ENCODE measurements around the gene OR4D1.

The OR4D1 gene

DNA sequence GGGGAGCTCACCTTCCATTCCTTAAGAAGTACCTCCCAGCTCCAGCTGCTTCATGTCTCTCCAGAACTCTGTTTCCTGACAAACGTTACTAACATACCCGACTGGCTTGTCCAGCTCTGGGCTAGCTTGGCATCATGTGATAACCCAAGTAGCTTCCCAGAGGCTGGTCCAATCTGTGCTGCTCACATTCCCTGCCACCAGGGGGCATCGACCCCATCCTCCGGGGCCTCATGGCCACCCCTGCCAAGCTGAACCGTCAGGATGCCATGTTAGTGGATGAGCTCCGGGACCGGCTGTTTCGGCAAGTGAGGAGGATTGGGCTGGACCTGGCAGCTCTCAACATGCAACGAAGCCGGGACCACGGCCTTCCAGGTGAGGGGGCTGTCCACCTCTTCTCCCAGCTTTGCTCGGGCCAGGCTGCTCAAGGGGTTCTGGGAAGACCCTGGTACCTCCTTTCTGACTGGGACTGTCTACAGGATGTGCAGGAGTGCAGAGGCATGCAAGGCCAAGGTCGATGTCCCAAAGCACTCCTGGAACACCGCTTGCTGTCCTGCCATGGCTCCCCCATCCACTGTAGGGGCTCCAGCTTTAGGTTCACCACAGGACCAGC is 51.9 kb downstream of the OR4D1 start:
- CTCF ChIA-PET = interaction anchor here (0.6 to 3.5 kb wide), 21 partner anchors 8 to 539 kb away, joined by 3 to 20 read pairs (median 3); partner anchors contain the start of genes EPX and MKS1
- peaks cover 0 to 3% (median 0%) of the 10 kb centered on the region in 4 experiments for H3K4me1 ChIP-seq (ENCODE audit: control extremely low read depth in 1 of 4, control insufficient read depth in 4 of 4, insufficient read depth in 4 of 4, low read length in 3 of 4)
- peak; percentile 47 to 73 (median 71) for DNase-seq
- POLR2A ChIA-PET = interaction anchor here (1.5 kb wide), 1 partner anchor 19 kb away, joined by 5 read pairs; the partner anchor contains the start of gene MKS1
- H3K9me3 ChIP-seq (ENCODE audit: control extremely low read depth in 1 of 5, control insufficient read depth in 4 of 5, insufficient read depth in 2 of 5, low read depth in 1 of 5, low read length in 4 of 5) = no peaks in the 10 kb centered on the region
- no peak overlapping the region for H3K27ac ChIP-seq (ENCODE audit: insufficient read depth in 1 of 2, low read depth in 1 of 2, low read length in 2 of 2, poor library complexity in 1 of 2, severe bottlenecking in 2 of 2)
- 52% methylated on average over 13 of the region's 14 CpGs for WGBS (ENCODE audit: insufficient coverage)
- H3K4me3 ChIP-seq (ENCODE audit: control insufficient read depth in 1 of 7, extremely low read depth in 1 of 7, insufficient read depth in 4 of 7, low read depth in 2 of 7, low read length in 6 of 7) = no peak overlapping the region
- H3K27me3 ChIP-seq (replicated peaks in 2 of 5; ENCODE audit: control insufficient read depth in 4 of 5, insufficient read depth in 5 of 5, low read length in 4 of 5) = peaks cover 0 to 20% (median 6%) of the 10 kb centered on the region in 5 experiments
- peaks cover 0 to 5% (median 0%) of the 10 kb centered on the region in 4 experiments for H3K36me3 ChIP-seq (ENCODE audit: control insufficient read depth in 4 of 4, insufficient read depth in 4 of 4, low read length in 3 of 4)

- WGBS (ENCODE audit: insufficient coverage) = 96% methylated on average over 6 of the region's 7 CpGs
- CTCF ChIA-PET = interaction anchor here (1.5 to 2.1 kb wide), 2 partner anchors 10 to 12 kb away, joined by 3 to 8 read pairs; partner anchors contain the start of gene EPX
- POLR2A ChIA-PET = no interaction called here
- peaks cover 0 to 12% (median 4%) of the 10 kb centered on the region in 5 experiments for H3K27me3 ChIP-seq (replicated peaks in 2 of 5; ENCODE audit: control insufficient read depth in 4 of 5, insufficient read depth in 5 of 5, low read length in 4 of 5)
- no peaks in the 10 kb centered on the region for H3K9me3 ChIP-seq (ENCODE audit: control extremely low read depth in 1 of 5, control insufficient read depth in 4 of 5, insufficient read depth in 2 of 5, low read depth in 1 of 5, low read length in 4 of 5)
- no peaks in the 10 kb centered on the region for H3K4me1 ChIP-seq (ENCODE audit: control extremely low read depth in 1 of 4, control insufficient read depth in 4 of 4, insufficient read depth in 4 of 4, low read length in 3 of 4)
- no peak overlapping the region for H3K27ac ChIP-seq (ENCODE audit: insufficient read depth in 1 of 2, low read depth in 1 of 2, low read length in 2 of 2, poor library complexity in 1 of 2, severe bottlenecking in 2 of 2)
- no peak overlapping the region for H3K4me3 ChIP-seq (ENCODE audit: control insufficient read depth in 1 of 7, extremely low read depth in 1 of 7, insufficient read depth in 4 of 7, low read depth in 2 of 7, low read length in 6 of 7)
- DNase-seq = no peak
- H3K36me3 ChIP-seq (ENCODE audit: control insufficient read depth in 4 of 4, insufficient read depth in 4 of 4, low read length in 3 of 4) = peaks cover 0 to 23% (median 18%) of the 10 kb centered on the region in 4 experiments
These were observed 54.7 kb downstream of the OR4D1 start for GRCh38 chr17:58202859-58203258.

DNA sequence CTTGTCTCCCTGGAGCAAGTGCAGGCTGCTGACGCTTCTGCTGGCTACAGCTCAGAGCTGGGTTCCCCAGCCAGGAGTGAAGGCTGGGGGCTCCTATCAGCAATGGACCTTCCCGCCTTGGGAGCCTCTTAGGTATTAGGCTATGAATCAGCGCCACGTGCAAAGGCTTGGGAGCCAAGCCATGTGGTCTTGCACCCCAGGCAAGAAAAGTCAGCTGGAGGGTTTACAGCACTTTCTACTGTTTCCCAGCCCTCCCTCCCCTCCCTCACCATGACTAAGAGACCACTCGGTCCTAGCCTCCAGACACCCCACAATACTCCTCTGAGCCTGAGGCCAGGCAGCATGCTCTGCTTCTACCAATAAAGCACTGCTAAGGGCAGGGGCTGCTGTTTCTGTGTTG is 56.6 kb downstream of the OR4D1 start:
- WGBS (ENCODE audit: insufficient coverage) = 89% methylated on average over 4 of the region's 5 CpGs
- H3K27me3 ChIP-seq (replicated peaks in 2 of 5; ENCODE audit: control insufficient read depth in 4 of 5, insufficient read depth in 5 of 5, low read length in 4 of 5) = peaks cover 0 to 3% (median 0%) of the 10 kb centered on the region in 5 experiments
- POLR2A ChIA-PET = no interaction called here
- H3K4me1 ChIP-seq (ENCODE audit: control extremely low read depth in 1 of 4, control insufficient read depth in 4 of 4, insufficient read depth in 4 of 4, low read length in 3 of 4) = no peaks in the 10 kb centered on the region
- no peak overlapping the region for H3K4me3 ChIP-seq (ENCODE audit: control insufficient read depth in 1 of 7, extremely low read depth in 1 of 7, insufficient read depth in 4 of 7, low read depth in 2 of 7, low read length in 6 of 7)
- no peak overlapping the region for H3K27ac ChIP-seq (ENCODE audit: insufficient read depth in 1 of 2, low read depth in 1 of 2, low read length in 2 of 2, poor library complexity in 1 of 2, severe bottlenecking in 2 of 2)
- H3K9me3 ChIP-seq (ENCODE audit: control extremely low read depth in 1 of 5, control insufficient read depth in 4 of 5, insufficient read depth in 2 of 5, low read depth in 1 of 5, low read length in 4 of 5) = no peaks in the 10 kb centered on the region
- CTCF ChIA-PET = no interaction called here
- DNase-seq = no peak
- peaks cover 2 to 37% (median 29%) of the 10 kb centered on the region in 4 experiments for H3K36me3 ChIP-seq (ENCODE audit: control insufficient read depth in 4 of 4, insufficient read depth in 4 of 4, low read length in 3 of 4)

GRCh38 chr17:58205936-58206335 is 57.8 kb downstream of the OR4D1 start:
- CTCF ChIA-PET = no interaction called here
- Histone ChIP-seq H3K36me3 (ENCODE audit: control insufficient read depth in 4 of 4, insufficient read depth in 4 of 4, low read length in 3 of 4) (peaks cover 3 to 48% (median 33%) of the 10 kb centered on the region in 4 experiments), H3K4me3 (ENCODE audit: control insufficient read depth in 1 of 7, extremely low read depth in 1 of 7, insufficient read depth in 4 of 7, low read depth in 2 of 7, low read length in 6 of 7) (no peak overlapping the region), H3K27ac (ENCODE audit: insufficient read depth in 1 of 2, low read depth in 1 of 2, low read length in 2 of 2, poor library complexity in 1 of 2, severe bottlenecking in 2 of 2) (no peak overlapping the region), H3K4me1 (ENCODE audit: control extremely low read depth in 1 of 4, control insufficient read depth in 4 of 4, insufficient read depth in 4 of 4, low read length in 3 of 4) (no peaks in the 10 kb centered on the region), H3K27me3 (replicated peaks in 2 of 5; ENCODE audit: control insufficient read depth in 4 of 5, insufficient read depth in 5 of 5, low read length in 4 of 5) (no peaks in the 10 kb centered on the region), H3K9me3 (ENCODE audit: control extremely low read depth in 1 of 5, control insufficient read depth in 4 of 5, insufficient read depth in 2 of 5, low read depth in 1 of 5, low read length in 4 of 5) (no peaks in the 10 kb centered on the region)
- POLR2A ChIA-PET = no interaction called here
- no peak for DNase-seq
- 95% methylated on average over 10 of the region's 11 CpGs for WGBS (ENCODE audit: insufficient coverage)

DNA sequence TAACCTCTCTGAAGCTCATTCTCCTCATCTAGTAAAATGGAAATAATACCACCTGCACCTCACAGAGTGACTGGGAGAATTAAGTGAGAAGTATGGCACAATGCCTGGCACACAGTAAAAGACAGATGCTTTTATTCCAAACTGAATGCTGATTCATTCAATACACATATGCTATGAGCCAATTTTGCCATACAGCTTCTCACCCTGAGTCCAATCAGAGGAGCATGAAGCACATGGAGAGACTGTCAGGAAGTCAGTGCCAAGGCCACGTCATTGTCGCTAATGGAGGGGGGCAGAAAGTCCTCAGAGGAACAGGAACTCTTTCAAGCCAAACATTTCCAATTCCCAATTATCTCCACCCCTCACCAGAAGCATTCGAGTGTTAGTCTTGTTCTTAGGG is 59.3 kb downstream of the OR4D1 start:
- H3K36me3 ChIP-seq (ENCODE audit: control insufficient read depth in 4 of 4, insufficient read depth in 4 of 4, low read length in 3 of 4) = peaks cover 9 to 61% (median 36%) of the 10 kb centered on the region in 4 experiments

DNA sequence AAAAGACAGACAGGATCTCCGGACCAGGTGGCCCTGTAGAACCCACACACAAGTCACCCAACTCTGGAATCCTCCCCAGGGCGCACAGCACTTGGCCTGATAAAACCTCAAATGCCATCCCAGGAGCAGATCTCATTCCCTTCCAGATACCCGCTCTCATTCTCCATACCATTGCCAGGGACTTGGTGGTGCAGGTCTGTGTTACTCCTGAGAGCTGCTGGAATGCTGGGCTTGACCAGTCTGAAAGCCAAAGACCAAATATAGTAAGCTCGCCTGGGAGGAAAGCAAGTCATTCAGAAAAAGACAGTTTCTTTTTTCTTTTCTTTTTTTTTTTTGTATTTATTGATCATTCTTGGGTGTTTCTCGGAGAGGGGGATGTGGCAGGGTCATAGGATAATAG is 60.2 kb downstream of the OR4D1 start:
- POLR2A ChIA-PET = no interaction called here
- 100% methylated on average over 2 of the region's 5 CpGs for WGBS (ENCODE audit: insufficient coverage)
- no peaks in the 10 kb centered on the region for H3K27me3 ChIP-seq (replicated peaks in 2 of 5; ENCODE audit: control insufficient read depth in 4 of 5, insufficient read depth in 5 of 5, low read length in 4 of 5)
- peaks cover 10 to 69% (median 44%) of the 10 kb centered on the region in 4 experiments for H3K36me3 ChIP-seq (ENCODE audit: control insufficient read depth in 4 of 4, insufficient read depth in 4 of 4, low read length in 3 of 4)
- no peak overlapping the region for H3K27ac ChIP-seq (ENCODE audit: insufficient read depth in 1 of 2, low read depth in 1 of 2, low read length in 2 of 2, poor library complexity in 1 of 2, severe bottlenecking in 2 of 2)
- no peaks in the 10 kb centered on the region for H3K9me3 ChIP-seq (ENCODE audit: control extremely low read depth in 1 of 5, control insufficient read depth in 4 of 5, insufficient read depth in 2 of 5, low read depth in 1 of 5, low read length in 4 of 5)
- CTCF ChIA-PET = no interaction called here
- no peak for DNase-seq
- H3K4me1 ChIP-seq (ENCODE audit: control extremely low read depth in 1 of 4, control insufficient read depth in 4 of 4, insufficient read depth in 4 of 4, low read length in 3 of 4) = no peaks in the 10 kb centered on the region
- no peak overlapping the region for H3K4me3 ChIP-seq (ENCODE audit: control insufficient read depth in 1 of 7, extremely low read depth in 1 of 7, insufficient read depth in 4 of 7, low read depth in 2 of 7, low read length in 6 of 7)

More for the DNA sequence above, 59.3 kb downstream of the OR4D1 start:
- Histone ChIP-seq H3K4me1 (ENCODE audit: control extremely low read depth in 1 of 4, control insufficient read depth in 4 of 4, insufficient read depth in 4 of 4, low read length in 3 of 4) (no peaks in the 10 kb centered on the region), H3K27ac (ENCODE audit: insufficient read depth in 1 of 2, low read depth in 1 of 2, low read length in 2 of 2, poor library complexity in 1 of 2, severe bottlenecking in 2 of 2) (no peak overlapping the region), H3K27me3 (replicated peaks in 2 of 5; ENCODE audit: control insufficient read depth in 4 of 5, insufficient read depth in 5 of 5, low read length in 4 of 5) (no peaks in the 10 kb centered on the region), H3K4me3 (ENCODE audit: control insufficient read depth in 1 of 7, extremely low read depth in 1 of 7, insufficient read depth in 4 of 7, low read depth in 2 of 7, low read length in 6 of 7) (no peak overlapping the region), H3K9me3 (ENCODE audit: control extremely low read depth in 1 of 5, control insufficient read depth in 4 of 5, insufficient read depth in 2 of 5, low read depth in 1 of 5, low read length in 4 of 5) (no peaks in the 10 kb centered on the region)
- no peak for DNase-seq
- whole genome bisulfite sequencing (ENCODE audit: insufficient coverage) = 100% methylated on average over 1 of the region's 3 CpGs
- ChIA-PET POLR2A (no interaction called here), CTCF (interaction anchor here (0.5 to 1.3 kb wide), 2 partner anchors 9 to 832 kb away, joined by 3 to 4 read pairs; no protein-coding TSS in a partner anchor)
